CD4-positive, alpha-beta T cell (primary cell): ENCODE results near the gene AMBRA1. TPM values are rescaled to one million over a fixed set of nuclear protein-coding genes. Genes with fewer than 3 reads are reported as not detected.

Experiments used
- ATAC-seq: fragments of 200-7000 bp; cut with Tn5 transposase; one replicate; pipeline ENCODE4 v1.10.0; 2022; ENCODE audit warnings: mild to moderate bottlenecking; ENCODE audit not compliant: poor library complexity
- CTCF ChIA-PET: fragments of 350-600 bp; sonication (Branson Sonifier 250); formaldehyde crosslinking; loops from one replicate; lab custom pipeline; 2021; ENCODE audit warnings: antibody characterized with exemption, inconsistent platforms; lab: Charles Lee
- POLR2A ChIA-PET: fragments of 350-600 bp; sonication (Branson Sonifier 250); formaldehyde crosslinking; loops from one replicate; lab custom pipeline; 2021; ENCODE audit warnings: antibody characterized with exemption, inconsistent platforms; lab: Charles Lee
- DNase-seq, 14 experiments: peaks; one replicate each; pipeline ENCODE4 v3.0.0-alpha.2; 2013 to 2020; ENCODE audit warnings: mixed read lengths in 2 of 14
- H3K27ac ChIP-seq, 2 donors: one replicate each; pipeline versions ENCODE4 v1.5.1 to v1.7.0; 2013; ENCODE audit warnings: low read length in 2 of 2, low read depth in 1 of 2, mild to moderate bottlenecking in 1 of 2
- H3K27me3 ChIP-seq, 2 experiments: 1 replicate in 1 of 2; 2 replicates in 1 of 2; pipeline versions ENCODE4 v1.6.1 to v1.7.0; 2013; ENCODE audit warnings: low read length in 2 of 2, control low read depth in 1 of 2, mild to moderate bottlenecking in 1 of 2, moderate library complexity in 1 of 2; ENCODE audit not compliant: insufficient read depth in 2 of 2, control insufficient read depth in 1 of 2
- H3K36me3 ChIP-seq: one replicate; pipeline ENCODE4 v1.6.1; 2013; ENCODE audit warnings: low read length, control low read depth; ENCODE audit not compliant: insufficient read depth
- H3K4me1 ChIP-seq: one replicate; pipeline ENCODE4 v1.6.1; 2013; ENCODE audit warnings: low read length, control low read depth; ENCODE audit not compliant: insufficient read depth
- H3K4me3 ChIP-seq: one replicate; pipeline ENCODE4 v1.5.1; 2013; ENCODE audit warnings: mild to moderate bottlenecking, low read length, moderate library complexity
- H3K9me3 ChIP-seq, 2 experiments: 1 replicate in 1 of 2; 2 replicates in 1 of 2; pipeline versions ENCODE4 v1.6.1 to v1.7.0; 2013; ENCODE audit warnings: low read length in 2 of 2, mild to moderate bottlenecking in 2 of 2, control low read depth in 1 of 2, moderate library complexity in 1 of 2; ENCODE audit not compliant: control insufficient read depth in 1 of 2, insufficient read depth in 1 of 2
- H3K27ac Mint-ChIP-seq: one replicate; pipeline ENCODE4 v1.8.0; 2020; ENCODE audit warnings: mixed read lengths
- H3K27me3 Mint-ChIP-seq: one replicate; pipeline ENCODE4 v1.8.0; 2021; ENCODE audit warnings: mixed read lengths
- H3K36me3 Mint-ChIP-seq: one replicate; pipeline ENCODE4 v1.8.0; 2021; ENCODE audit warnings: low read depth, mixed read lengths
- H3K4me1 Mint-ChIP-seq: one replicate; pipeline ENCODE4 v1.8.0; 2021; ENCODE audit warnings: low read depth, mixed read lengths
- H3K4me3 Mint-ChIP-seq: one replicate; pipeline ENCODE4 v1.8.0; 2020; ENCODE audit warnings: mild to moderate bottlenecking, mixed read lengths
- H3K9me3 Mint-ChIP-seq: one replicate; pipeline ENCODE4 v1.8.0; 2020; ENCODE audit warnings: mixed read lengths
- CTCF ChIP-seq: fragments of 200-600 bp; IDR thresholded peaks from one replicate; pipeline ENCODE4 v1.8.0; 2022; ENCODE audit warnings: antibody characterized with exemption, mild to moderate bottlenecking
- intact Hi-C, 2 experiments: fragments of 100-400 bp; cut with DNase I in 1 of 2; cut with micrococcal nuclease in 1 of 2; formaldehyde crosslinking; loops; one replicate each; pipeline versions ENCODE4 v1.15.1 to v1.9.0; 2023 to 2025; cut with DNase I, micrococcal nuclease
- total RNA-seq, 174 experiments: library from RNA in 2 of 174; stranded (reverse) in 2 of 174; gene quantifications; one replicate each; pipeline ENCODE4 v1.2.3 and lab custom pipeline; 2021 to 2026

AMBRA1 gene
- total RNA-seq, 2 experiments from 2014 or later: 29.4 to 31.9 TPM

- no peak overlapping the region for H3K4me3 ChIP-seq
- H3K4me1 ChIP-seq: peaks cover 10% of the 10 kb centered on the region
- Mint-ChIP-seq H3K36me3 (peaks cover 22% of the 10 kb centered on the region), H3K4me3 (no peak overlapping the region), H3K27ac (no peak overlapping the region), H3K9me3 (no peaks in the 10 kb centered on the region), H3K27me3 (no peaks in the 10 kb centered on the region), H3K4me1 (peaks cover 38% of the 10 kb centered on the region)
- H3K36me3 ChIP-seq: no peaks in the 10 kb centered on the region
- ATAC-seq: peak; percentile 99
- POLR2A ChIA-PET: interaction anchor here (0.6 kb wide), 1 partner anchor 10 kb away, joined by 3 read pairs; no protein-coding TSS in a partner anchor
- H3K9me3 ChIP-seq: no peaks in the 10 kb centered on the region
- no peaks in the 10 kb centered on the region for H3K27me3 ChIP-seq
- CTCF ChIA-PET: interaction anchor here (0.6 to 1.6 kb wide), 20 partner anchors 9 to 1114 kb away, joined by 3 to 10 read pairs (median 4); partner anchors contain the start of genes ATG13 and HARBI1
- DNase-seq: peak; percentile 53 to 84 (median 66)
- H3K27ac ChIP-seq: no peak overlapping the region
- peak; percentile 97 for TF ChIP-seq CTCF
- intact Hi-C loops: loop anchor here in 1 of 2 experiments (2.0 kb wide), 1 partner anchor 290 kb away; no protein-coding TSS in a partner anchor
Measured at GRCh38 chr11:46529095-46529905, 64.5 kb downstream of the AMBRA1 start.

- Mint-ChIP-seq H3K4me3 (no peak overlapping the region), H3K27ac (no peak overlapping the region), H3K27me3 (no peaks in the 10 kb centered on the region), H3K36me3 (peaks cover 23% of the 10 kb centered on the region), H3K4me1 (peaks cover 39% of the 10 kb centered on the region), H3K9me3 (no peaks in the 10 kb centered on the region)
- H3K4me3 ChIP-seq: no peak overlapping the region
- CTCF ChIA-PET: interaction anchor here (1.0 to 1.6 kb wide), 16 partner anchors 9 to 289 kb away, joined by 3 to 10 read pairs (median 4); partner anchors contain the start of genes ATG13 and HARBI1
- no peaks in the 10 kb centered on the region for H3K27me3 ChIP-seq
- peaks cover 10% of the 10 kb centered on the region for H3K4me1 ChIP-seq
- no peak overlapping the region for H3K27ac ChIP-seq
- POLR2A ChIA-PET: no interaction called here
- no peak for DNase-seq
- no peaks in the 10 kb centered on the region for H3K9me3 ChIP-seq
- no peaks in the 10 kb centered on the region for H3K36me3 ChIP-seq
- ATAC-seq: no peak
- intact Hi-C loops: loop anchor here in 1 of 2 experiments (2.0 kb wide), 1 partner anchor 290 kb away; no protein-coding TSS in a partner anchor
- no peak for TF ChIP-seq CTCF
Measured at GRCh38 chr11:46528445-46529094, 65.3 kb downstream of the AMBRA1 start.

GRCh38 chr11:46527591-46528130, 66.2 kb downstream of the AMBRA1 start:
- no peaks in the 10 kb centered on the region for H3K27me3 Mint-ChIP-seq
- H3K4me1 Mint-ChIP-seq: peaks cover 43% of the 10 kb centered on the region
- TF ChIP-seq CTCF: no peak
- DNase-seq: no peak
- POLR2A ChIA-PET: no interaction called here
- peaks cover 27% of the 10 kb centered on the region for H3K36me3 Mint-ChIP-seq
- Histone ChIP-seq H3K4me1 (peaks cover 10% of the 10 kb centered on the region), H3K4me3 (no peak overlapping the region), H3K27ac (no peak overlapping the region), H3K9me3 (no peaks in the 10 kb centered on the region), H3K36me3 (no peaks in the 10 kb centered on the region), H3K27me3 (no peaks in the 10 kb centered on the region)
- ATAC-seq: no peak
- no peak overlapping the region for H3K27ac Mint-ChIP-seq
- no peak overlapping the region for H3K4me3 Mint-ChIP-seq
- H3K9me3 Mint-ChIP-seq: no peaks in the 10 kb centered on the region
- intact Hi-C loops: loop anchor here in 1 of 2 experiments (2.0 kb wide), 1 partner anchor 289 kb away; no protein-coding TSS in a partner anchor
- CTCF ChIA-PET: no interaction called here
